H9 (cell line): ENCODE measurements around the gene SH3BP5L. TPM values are rescaled to one million over a fixed set of nuclear protein-coding genes. Genes with fewer than 3 reads are reported as not detected.

Experiments
- DNase-seq: peaks from one replicate; pipeline ENCODE4 v3.0.0-alpha.2; 2017
- H2AFZ ChIP-seq: one replicate; pipeline ENCODE4 v1.6.1; 2013; ENCODE audit warnings: mild to moderate bottlenecking, low read length, control low read depth, moderate library complexity
- H2AK5ac ChIP-seq: 2 replicates; pipeline ENCODE4 v1.6.1; 2013; ENCODE audit warnings: low read length, control low read depth, mixed read lengths; ENCODE audit not compliant: insufficient read length
- H2BK120ac ChIP-seq: one replicate; pipeline ENCODE4 v1.6.1; 2013; ENCODE audit warnings: low read depth, mild to moderate bottlenecking, low read length, control low read depth, inconsistent platforms; ENCODE audit not compliant: poor library complexity, severe bottlenecking
- H2BK12ac ChIP-seq: 2 replicates; pipeline ENCODE4 v1.6.1; 2013; ENCODE audit warnings: low read length, control low read depth, mixed read lengths, low read depth; ENCODE audit not compliant: insufficient read length
- H2BK15ac ChIP-seq: 2 replicates; pipeline ENCODE4 v1.6.1; 2013; ENCODE audit warnings: low read depth, low read length, control low read depth
- H2BK20ac ChIP-seq: one replicate; pipeline ENCODE4 v1.6.1; 2013; ENCODE audit warnings: low read depth, mild to moderate bottlenecking, low read length, control low read depth, inconsistent platforms; ENCODE audit not compliant: poor library complexity, severe bottlenecking
- H2BK5ac ChIP-seq: 2 replicates; pipeline ENCODE4 v1.6.1; 2013; ENCODE audit warnings: low read length, control low read depth, mixed read lengths; ENCODE audit not compliant: insufficient read length
- H3K14ac ChIP-seq: 2 replicates; pipeline ENCODE4 v1.6.1; 2013; ENCODE audit warnings: low read length, control low read depth; ENCODE audit not compliant: insufficient read depth
- H3K18ac ChIP-seq: 2 replicates; pipeline ENCODE4 v1.6.1; 2013; ENCODE audit warnings: low read depth, mild to moderate bottlenecking, mixed read lengths, low read length, control low read depth; ENCODE audit not compliant: insufficient read length
- H3K23ac ChIP-seq: 2 replicates; pipeline ENCODE4 v1.6.1; 2013; ENCODE audit warnings: low read length, control low read depth, mixed read lengths, low read depth; ENCODE audit not compliant: insufficient read length
- H3K23me2 ChIP-seq: 2 replicates; pipeline ENCODE4 v1.6.1; 2013; ENCODE audit warnings: low read depth, mild to moderate bottlenecking, mixed read lengths, low read length, control low read depth; ENCODE audit not compliant: insufficient read length, poor library complexity, severe bottlenecking
- H3K27ac ChIP-seq: 2 replicates; pipeline ENCODE4 v1.5.1; 2013; ENCODE audit warnings: low read length, control low read depth, mixed read lengths, low read depth; ENCODE audit not compliant: insufficient read length
- H3K27me3 ChIP-seq: 2 replicates; pipeline ENCODE4 v1.6.1; 2013; ENCODE audit warnings: low read length, control low read depth, inconsistent platforms; ENCODE audit not compliant: insufficient read depth
- H3K4ac ChIP-seq: 2 replicates; pipeline ENCODE4 v1.6.1; 2013; ENCODE audit warnings: low read depth, mild to moderate bottlenecking, control low read depth, inconsistent platforms, low read length, moderate library complexity
- H3K4me1 ChIP-seq: 2 replicates; pipeline ENCODE4 v1.6.1; 2013; ENCODE audit warnings: low read length, control low read depth, inconsistent platforms; ENCODE audit not compliant: insufficient read depth
- H3K4me2 ChIP-seq: 2 replicates; pipeline ENCODE4 v1.6.1; 2013; ENCODE audit warnings: low read length, control low read depth, mixed read lengths; ENCODE audit not compliant: insufficient read length, insufficient read depth
- H3K56ac ChIP-seq: 2 replicates; pipeline ENCODE4 v1.6.1; 2013; ENCODE audit warnings: low read depth, mild to moderate bottlenecking, mixed read lengths, low read length, control low read depth; ENCODE audit not compliant: insufficient read length
- H3K79me1 ChIP-seq: 2 replicates; pipeline ENCODE4 v1.6.1; 2013; ENCODE audit warnings: low read depth, mild to moderate bottlenecking, moderate library complexity, low read length, control low read depth, inconsistent platforms; ENCODE audit not compliant: insufficient read depth, poor library complexity, severe bottlenecking
- H3K79me2 ChIP-seq: 2 replicates; pipeline ENCODE4 v1.6.1; 2013; ENCODE audit warnings: low read length, control low read depth, inconsistent platforms; ENCODE audit not compliant: insufficient read depth
- H3K9ac ChIP-seq: 2 replicates; pipeline ENCODE4 v1.6.1; 2013; ENCODE audit warnings: low read length, control low read depth, mixed read lengths; ENCODE audit not compliant: insufficient read length; ENCODE audit errors: extremely low read depth
- H3K9me3 ChIP-seq: one replicate; pipeline ENCODE4 v1.6.1; 2013; ENCODE audit warnings: low read depth, low read length, inconsistent platforms; ENCODE audit not compliant: control insufficient read depth
- H3T11ph ChIP-seq: one replicate; pipeline ENCODE4 v1.6.1; 2013; ENCODE audit warnings: mild to moderate bottlenecking, low read length, control low read depth, inconsistent platforms
- H4K20me1 ChIP-seq: one replicate; pipeline ENCODE4 v1.6.1; 2013; ENCODE audit not compliant: control insufficient read depth, insufficient read length, insufficient read depth
- H4K5ac ChIP-seq: 2 replicates; pipeline ENCODE4 v1.6.1; 2013; ENCODE audit warnings: low read depth, mild to moderate bottlenecking, mixed read lengths, low read length, control low read depth; ENCODE audit not compliant: insufficient read length
- H4K8ac ChIP-seq: replicated peaks from 2 replicates; pipeline ENCODE4 v1.6.1; 2013; ENCODE audit warnings: low read length, control low read depth, mixed read lengths, low read depth; ENCODE audit not compliant: insufficient read length
- H4K91ac ChIP-seq: 2 replicates; pipeline ENCODE4 v1.6.1; 2013; ENCODE audit warnings: low read depth, mild to moderate bottlenecking, moderate library complexity, mixed read lengths, low read length, control low read depth; ENCODE audit not compliant: insufficient read length
- H3K27ac Mint-ChIP-seq, 3 experiments: 2 replicates in 2 of 3; 3 replicates in 1 of 3; pipeline ENCODE4 v1.8.0; 2020 to 2021; ENCODE audit warnings: mixed read lengths in 3 of 3, mild to moderate bottlenecking in 1 of 3, moderate library complexity in 1 of 3
- H3K27me3 Mint-ChIP-seq: 2 replicates; pipeline ENCODE4 v1.8.0; 2021; ENCODE audit warnings: low read depth, mild to moderate bottlenecking, moderate library complexity, mixed read lengths
- H3K36me3 Mint-ChIP-seq, 3 experiments: 2 replicates in 2 of 3; 3 replicates in 1 of 3; pipeline ENCODE4 v1.8.0; 2020 to 2021; ENCODE audit warnings: low read depth in 3 of 3, mixed read lengths in 3 of 3; ENCODE audit not compliant: insufficient read depth in 1 of 3
- H3K4me1 Mint-ChIP-seq, 2 experiments: 2 replicates each; pipeline ENCODE4 v1.8.0; 2020; ENCODE audit warnings: mixed read lengths in 2 of 2
- H3K4me3 Mint-ChIP-seq, 2 experiments: 2 replicates in 1 of 2; 3 replicates in 1 of 2; pipeline ENCODE4 v1.8.0; 2020 to 2021; ENCODE audit warnings: mild to moderate bottlenecking in 2 of 2, mixed read lengths in 2 of 2, moderate library complexity in 1 of 2
- H3K9me3 Mint-ChIP-seq, 2 experiments: 2 replicates in 1 of 2; 3 replicates in 1 of 2; pipeline ENCODE4 v1.8.0; 2020; ENCODE audit warnings: mild to moderate bottlenecking in 2 of 2, mixed read lengths in 2 of 2, moderate library complexity in 1 of 2
- CTCF ChIP-seq: fragments of 200-600 bp; sonication (generic); conservative IDR thresholded peaks from 3 replicates; pipeline ENCODE4 v1.8.0; 2021; ENCODE audit warnings: antibody characterized with exemption, mild to moderate bottlenecking
- WGBS: extraction: QIAGEN DNeasy Blood & Tissue Kit; methylation state at CpG from one replicate; pipeline ENCODE4 v1.1.7; 2013; ENCODE audit warnings: missing lambda C conversion rate, low lambda C conversion rate, mixed read lengths; ENCODE audit not compliant: insufficient read length; ENCODE audit errors: extremely low coverage; 5-methylcytosine and 5-hydroxymethylcytosine counted together
- total RNA-seq: library from RNA; stranded (reverse); gene quantifications from 2 replicates; pipeline ENCODE4 v1.2.1, GENCODE V29; 2021

SH3BP5L gene
- total RNA-seq, 1 experiment from 2014 or later = 27.6 TPM

DNA sequence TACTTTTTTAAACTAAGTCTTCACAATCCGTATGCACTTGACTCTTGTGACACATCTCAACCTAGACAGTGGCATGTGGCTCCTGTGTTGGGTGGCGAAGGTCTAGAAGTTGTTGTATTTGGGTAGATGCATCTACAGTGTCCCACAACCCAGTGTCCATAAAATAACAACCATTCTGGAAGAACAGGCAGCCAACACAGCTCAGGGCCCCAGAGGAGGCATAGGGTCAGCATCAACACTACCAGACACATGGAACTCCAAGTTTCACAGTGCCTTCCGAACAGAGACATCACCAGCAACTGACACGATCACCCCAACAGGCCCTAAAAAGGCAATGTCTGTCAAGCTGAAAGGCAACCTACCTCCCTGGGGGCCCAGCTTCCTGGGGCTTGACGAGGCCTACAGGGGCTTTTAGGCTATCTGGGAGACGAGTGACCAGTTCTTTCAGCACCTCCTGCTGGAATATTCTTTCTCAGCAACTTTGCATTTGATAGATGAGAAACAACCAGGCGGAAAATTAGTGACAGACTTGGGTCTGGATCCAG, 5.6 kb downstream of the SH3BP5L start:
- Mint-ChIP-seq H3K27me3 (no peaks in the 10 kb centered on the region), H3K27ac (peak overlapping the region in 1 of 3 experiments; percentile 87; a peak in 3 of 7 replicates), H3K9me3 (no peaks in the 10 kb centered on the region; a peak in 1 of 5 replicates), H3K4me1 (peaks cover 30 to 38% of the 10 kb centered on the region in 2 experiments), H3K4me3 (no peak overlapping the region), H3K36me3 (peaks cover 18 to 62% (median 60%) of the 10 kb centered on the region in 3 experiments; a peak in 6 of 7 replicates)
- Histone ChIP-seq H3K27ac (no peak overlapping the region), H3K9me3 (no peaks in the 10 kb centered on the region), H2AFZ (no peak overlapping the region), H2BK120ac (no peak overlapping the region), H4K8ac (no peak overlapping the region), H3K4me2 (no peak overlapping the region), H3K27me3 (no peaks in the 10 kb centered on the region), H3K4me1 (peaks cover 2% of the 10 kb centered on the region; the same call in 1 of the 2 replicates), H3T11ph (no peak overlapping the region), H2AK5ac (no peak overlapping the region), H3K56ac (no peak overlapping the region), H3K79me2 (peaks cover 3% of the 10 kb centered on the region; the same call in 1 of the 2 replicates), H2BK15ac (no peak overlapping the region), H2BK20ac (no peak overlapping the region), H3K4ac (no peak overlapping the region), H2BK12ac (no peak overlapping the region), H4K91ac (no peak overlapping the region), H3K9ac (no peak overlapping the region), H3K79me1 (peaks cover 10% of the 10 kb centered on the region), H3K23ac (no peak overlapping the region), H3K14ac (no peak overlapping the region), H3K18ac (no peak overlapping the region), H3K23me2 (peaks cover under 1% of the 10 kb centered on the region), H2BK5ac (no peak overlapping the region), H4K5ac (no peak overlapping the region), H4K20me1 (no peaks in the 10 kb centered on the region)
- WGBS = no CpG with 5 or more reads among the region's 7 CpGs
- no peak for TF ChIP-seq CTCF
- no peak for DNase-seq
